Fibroblast of the aortic adventitia (primary cell): ENCODE measurements around the gene DCP1B. TPM values are rescaled to one million over a fixed set of nuclear protein-coding genes. Genes with fewer than 3 reads are reported as not detected.
A peak's percentile ranks its signal among the peaks of the same experiment; 100 is the strongest.

Experiments used
- DNase-seq: peaks from one replicate; pipeline ENCODE4 v3.0.0-alpha.2; 2010; ENCODE audit warnings: low read depth
- H3K4me3 ChIP-seq: 2 replicates; pipeline ENCODE4 v1.5.1; 2011; ENCODE audit warnings: low read depth, mild to moderate bottlenecking, control low read depth, low read length, moderate library complexity
- total RNA-seq: library from RNA; depleted of rRNA; stranded (reverse); fragments of >200 nt; gene quantifications from 2 replicates; pipeline ENCODE4 v1.2.3, GENCODE V29; 2012; ENCODE audit warnings: low replicate concordance
- TF ChIP-seq, protein P1 (sequence below): IDR thresholded peaks from 2 replicates; pipeline ENCODE4 v1.5.1; 2011; ENCODE audit warnings: mild to moderate bottlenecking, low read length, control low read depth, inconsistent platforms; ENCODE audit not compliant: insufficient read depth

Gene DCP1B
- total RNA-seq, 1 donor: 23.5 TPM

DNA sequence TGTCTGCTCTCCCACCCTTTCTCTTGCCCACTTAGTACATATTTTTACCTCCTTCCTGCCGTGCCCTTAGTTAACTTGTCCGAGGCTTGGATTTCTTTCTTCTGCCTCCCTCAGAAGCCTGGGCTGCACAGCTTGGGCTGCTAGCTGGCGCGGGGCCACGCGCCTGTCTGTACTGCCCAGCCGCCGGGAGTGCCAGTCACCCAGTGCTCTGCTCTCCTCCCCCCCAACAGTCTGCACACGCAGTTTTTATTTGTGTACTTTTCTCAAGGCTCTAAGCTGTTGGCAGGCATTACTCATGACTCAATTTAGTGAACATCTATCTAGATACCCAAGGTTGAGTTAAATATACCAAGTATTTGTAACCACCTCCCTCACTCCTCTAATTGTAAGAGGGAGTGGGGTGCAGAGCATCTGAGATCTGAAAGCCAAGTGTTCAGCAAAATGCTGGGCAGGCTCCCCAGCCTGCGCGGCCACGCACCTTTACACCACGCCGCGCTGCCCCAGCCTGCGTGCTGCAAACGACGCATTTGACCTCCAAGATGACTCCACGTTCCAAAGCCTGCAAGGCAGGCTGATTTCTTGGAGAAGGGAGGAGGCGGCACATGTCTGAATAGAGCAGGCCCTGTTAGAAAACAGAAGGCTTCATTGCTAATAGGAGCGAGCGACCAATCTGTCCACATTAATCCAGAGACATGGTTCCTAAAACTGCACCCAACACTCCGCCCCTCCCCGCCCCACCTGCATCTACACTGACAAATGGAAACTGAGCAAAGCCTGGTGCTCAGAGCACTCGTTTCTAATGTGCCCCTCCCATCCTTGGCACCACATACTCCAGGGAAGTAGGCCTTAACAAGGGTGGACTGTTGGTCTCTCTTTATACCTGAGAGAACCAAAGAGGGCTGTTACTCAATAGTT, 67.6 kb downstream of the DCP1B start:
- no peak overlapping the region for H3K4me3 ChIP-seq
- TF ChIP-seq, protein P1, sequence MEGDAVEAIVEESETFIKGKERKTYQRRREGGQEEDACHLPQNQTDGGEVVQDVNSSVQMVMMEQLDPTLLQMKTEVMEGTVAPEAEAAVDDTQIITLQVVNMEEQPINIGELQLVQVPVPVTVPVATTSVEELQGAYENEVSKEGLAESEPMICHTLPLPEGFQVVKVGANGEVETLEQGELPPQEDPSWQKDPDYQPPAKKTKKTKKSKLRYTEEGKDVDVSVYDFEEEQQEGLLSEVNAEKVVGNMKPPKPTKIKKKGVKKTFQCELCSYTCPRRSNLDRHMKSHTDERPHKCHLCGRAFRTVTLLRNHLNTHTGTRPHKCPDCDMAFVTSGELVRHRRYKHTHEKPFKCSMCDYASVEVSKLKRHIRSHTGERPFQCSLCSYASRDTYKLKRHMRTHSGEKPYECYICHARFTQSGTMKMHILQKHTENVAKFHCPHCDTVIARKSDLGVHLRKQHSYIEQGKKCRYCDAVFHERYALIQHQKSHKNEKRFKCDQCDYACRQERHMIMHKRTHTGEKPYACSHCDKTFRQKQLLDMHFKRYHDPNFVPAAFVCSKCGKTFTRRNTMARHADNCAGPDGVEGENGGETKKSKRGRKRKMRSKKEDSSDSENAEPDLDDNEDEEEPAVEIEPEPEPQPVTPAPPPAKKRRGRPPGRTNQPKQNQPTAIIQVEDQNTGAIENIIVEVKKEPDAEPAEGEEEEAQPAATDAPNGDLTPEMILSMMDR: no peak
- DNase-seq: peak; percentile 65

DNA sequence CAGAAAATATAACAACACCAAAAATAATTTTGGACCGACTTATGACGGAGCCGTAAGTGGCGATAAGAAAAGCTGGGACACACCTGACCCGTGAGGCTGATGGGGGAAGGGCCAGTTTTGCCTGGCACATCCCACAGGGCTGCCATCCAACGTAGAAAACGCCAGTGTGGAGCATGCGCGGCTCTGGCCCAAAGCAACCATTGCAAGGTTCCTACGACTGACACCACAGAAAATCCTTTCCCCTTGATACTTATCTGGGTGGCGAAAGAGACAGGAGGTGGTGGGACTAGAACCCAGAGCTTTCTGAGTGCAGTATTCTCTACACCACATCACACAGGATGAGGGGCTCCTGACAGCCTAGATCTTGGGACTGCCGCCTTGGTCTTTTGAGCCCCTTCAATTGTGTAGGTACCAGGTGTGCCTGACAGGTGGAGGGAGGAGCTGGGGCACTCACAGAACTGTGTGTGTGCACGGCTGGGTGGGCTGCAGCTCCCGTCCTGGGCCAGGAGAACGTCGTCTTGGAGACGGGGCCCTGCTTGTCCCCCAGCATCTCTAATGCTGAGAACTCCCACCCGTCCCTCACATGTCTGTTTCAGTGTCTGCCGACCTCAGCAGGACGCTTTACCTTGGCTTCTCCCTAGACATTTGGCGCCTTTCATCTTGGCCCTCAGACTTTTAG, 68.4 kb downstream of the DCP1B start:
- no peak for DNase-seq
- TF ChIP-seq, protein P1: no peak
- H3K4me3 ChIP-seq: no peak overlapping the region

DNA sequence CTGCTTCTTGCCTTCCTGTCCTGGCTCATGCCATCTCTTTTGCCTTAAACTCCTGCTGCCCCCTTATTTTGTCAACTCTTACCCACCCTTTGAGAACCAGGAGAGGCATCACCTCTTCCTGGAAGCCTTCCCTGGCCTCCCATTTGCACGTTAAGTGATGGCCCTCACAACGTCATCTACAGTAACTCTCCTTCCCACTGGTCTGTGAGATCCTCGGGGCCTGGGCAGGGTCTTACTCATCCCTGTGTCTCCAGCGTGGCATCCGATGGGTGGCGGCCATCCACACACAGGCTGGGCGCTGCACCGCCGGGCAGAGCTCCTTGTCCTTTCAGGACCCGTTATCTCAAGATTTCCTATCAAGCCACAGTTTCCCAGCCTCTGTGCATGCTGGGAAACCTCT, 69.0 kb downstream of the DCP1B start:
- TF ChIP-seq, protein P1: no peak
- no peak overlapping the region for H3K4me3 ChIP-seq
- no peak for DNase-seq

- no peak overlapping the region for H3K4me3 ChIP-seq
- no peak for DNase-seq
- TF ChIP-seq, protein P1: no peak
Observed at GRCh38 chr12:1934831-1935230, 69.4 kb downstream of the DCP1B start.

- DNase-seq: no peak
- TF ChIP-seq, protein P1: no peak
- no peak overlapping the region for H3K4me3 ChIP-seq
Observed at GRCh38 chr12:1934068-1934467, 70.2 kb downstream of the DCP1B start.

DNA sequence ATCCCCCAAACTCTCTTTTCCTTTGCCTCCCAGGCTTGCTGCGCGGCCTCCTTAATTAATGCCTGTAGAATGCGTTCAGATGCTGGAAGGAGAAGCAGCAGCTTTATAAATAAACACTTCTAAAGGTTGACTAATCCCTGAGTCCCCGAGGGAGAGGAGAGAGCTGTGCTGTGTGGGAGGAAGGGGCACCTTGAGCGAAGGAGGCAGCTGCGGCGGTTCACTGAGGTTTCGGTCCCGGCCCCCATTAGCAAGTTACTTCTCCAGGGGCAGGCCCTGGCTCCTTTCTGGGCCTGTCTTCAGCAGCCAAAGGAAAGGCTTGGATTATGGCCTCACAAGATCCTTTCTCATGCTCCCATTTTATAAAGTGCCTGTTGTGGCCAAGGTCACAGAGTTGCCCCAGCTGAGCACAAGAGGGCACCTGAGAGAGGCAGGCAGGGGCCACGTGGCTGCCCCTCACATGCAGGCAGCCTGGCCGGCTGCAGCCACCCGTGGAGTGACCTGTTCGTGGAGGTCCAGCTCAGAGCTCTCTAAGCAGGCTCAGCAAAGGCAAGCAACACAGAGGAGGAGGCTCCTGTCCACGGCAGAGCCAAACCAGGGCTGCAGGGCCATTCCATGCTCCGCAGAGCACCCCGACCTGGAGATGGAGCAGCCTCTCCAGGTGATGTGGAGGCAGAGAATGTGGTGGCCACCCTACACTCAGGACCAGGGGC, 70.8 kb downstream of the DCP1B start:
- H3K4me3 ChIP-seq: no peak overlapping the region
- peak; percentile 13 for DNase-seq
- TF ChIP-seq, protein P1: no peak
